Measurements from ENCODE around the gene ZDHHC3.
"Not testable (repeated sequence)": the region's sequence is repeated elsewhere in the genome, so short reads cannot be mapped to it uniquely, and the experiment has no call there.

Gene ZDHHC3

GRCh38 chr3:44963571-44964325 lies 12.2 kb downstream of the ZDHHC3 start:
- no peak for DNase-seq

GRCh38 chr3:44962621-44963393 lies 13.2 kb downstream of the ZDHHC3 start:
- no peak for DNase-seq

- DNase-seq = no peak
Observed at GRCh38 chr3:44961888-44962287, 14.1 kb downstream of the ZDHHC3 start.

- DNase-seq = no peak
Observed at GRCh38 chr3:44960387-44961026, 15.5 kb downstream of the ZDHHC3 start.

- DNase-seq = no peak
Observed at GRCh38 chr3:44958386-44958785, 17.6 kb downstream of the ZDHHC3 start.

- DNase-seq = no peak
Observed at GRCh38 chr3:44957986-44958385, 18.0 kb downstream of the ZDHHC3 start.

GRCh38 chr3:44955917-44956316 lies 20.1 kb downstream of the ZDHHC3 start:
- no peak for DNase-seq

- DNase-seq = no peak
Observed at GRCh38 chr3:44954962-44955361, 21.0 kb downstream of the ZDHHC3 start.

GRCh38 chr3:44954304-44954703 lies 21.7 kb downstream of the ZDHHC3 start:
- DNase-seq = no peak

GRCh38 chr3:44952689-44953088 lies 23.3 kb downstream of the ZDHHC3 start:
- no peak for DNase-seq

- DNase-seq = no peak
Observed at GRCh38 chr3:44950275-44950734, 25.7 kb downstream of the ZDHHC3 start.

- DNase-seq = not testable (repeated sequence)
Observed at GRCh38 chr3:44949770-44950169, 26.2 kb downstream of the ZDHHC3 start.

- no peak for DNase-seq
Observed at GRCh38 chr3:44948239-44948638, 27.7 kb downstream of the ZDHHC3 start.

GRCh38 chr3:44942202-44942921 lies 33.6 kb downstream of the ZDHHC3 start:
- DNase-seq = no peak

GRCh38 chr3:44939581-44940036 lies 36.4 kb downstream of the ZDHHC3 start:
- no peak for DNase-seq

GRCh38 chr3:44932986-44933944 lies 42.7 kb downstream of the ZDHHC3 start:
- no peak for DNase-seq

- no peak for DNase-seq
Observed at GRCh38 chr3:44932271-44932670, 43.7 kb downstream of the ZDHHC3 start.

- DNase-seq = no peak
Observed at GRCh38 chr3:44931791-44932190, 44.2 kb downstream of the ZDHHC3 start.

GRCh38 chr3:44930911-44931310 lies 45.1 kb downstream of the ZDHHC3 start:
- DNase-seq = no peak

GRCh38 chr3:44929782-44930181 lies 46.2 kb downstream of the ZDHHC3 start:
- no peak for DNase-seq

GRCh38 chr3:44927371-44927770 lies 48.6 kb downstream of the ZDHHC3 start:
- DNase-seq = no peak

GRCh38 chr3:44926921-44927320 lies 49.1 kb downstream of the ZDHHC3 start:
- no peak for DNase-seq

All from activated CD8-positive, alpha-beta memory T cell treated with anti-CD3 and anti-CD28 coated beads, Interleukin-2, amount 50 U/mL, for 48 hours (primary cell).